NCI-H1694 treated with DMSO at 0.1 percent for 48 hours (cell line): ENCODE data around the gene INCA1.

ENCODE experiments used
- DNase-seq: peaks from one replicate; lab custom pipeline; 2025; lab: John Stamatoyannopoulos, UW

The INCA1 gene

DNA sequence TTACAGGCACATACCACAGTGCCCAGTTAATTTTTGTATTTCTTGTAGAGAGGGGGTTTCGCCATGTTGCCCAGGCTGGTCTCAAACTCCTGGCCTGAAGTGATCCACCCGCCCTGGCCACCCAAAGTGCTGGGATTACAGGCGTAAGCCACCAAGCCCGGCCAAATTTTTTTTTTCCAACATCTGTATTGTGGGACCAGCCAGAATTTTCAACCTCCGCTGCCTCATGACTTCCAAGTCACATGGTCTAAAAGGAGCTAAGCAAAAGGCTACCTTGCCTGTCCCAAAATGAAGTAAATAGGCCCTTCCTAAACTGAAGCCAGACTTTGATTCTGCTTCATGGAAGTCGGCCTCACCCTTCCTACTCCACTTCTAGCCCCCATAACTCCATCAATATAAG lies 25.5 kb downstream of the INCA1 start:
- no peak for DNase-seq

DNA sequence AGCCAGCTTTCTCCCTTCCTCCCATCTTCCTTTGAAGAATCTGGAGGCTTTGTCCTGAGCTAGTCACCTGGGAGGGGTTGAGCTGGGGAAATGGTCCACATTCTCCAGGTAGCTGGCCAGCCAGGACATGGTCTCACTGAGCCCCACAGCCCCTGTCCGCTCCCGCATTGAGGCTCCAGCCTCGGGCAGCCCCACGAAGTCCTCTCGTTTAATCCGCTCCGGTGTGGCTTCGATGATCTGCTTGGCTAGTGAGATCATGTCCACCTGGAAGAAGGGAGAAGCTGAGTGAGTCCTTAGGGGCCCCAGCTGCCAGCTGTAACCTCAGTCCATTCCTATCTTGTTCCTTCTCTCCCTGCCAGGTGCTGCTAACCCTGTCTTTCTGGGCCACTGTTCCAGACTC lies 27.0 kb downstream of the INCA1 start:
- no peak for DNase-seq

DNA sequence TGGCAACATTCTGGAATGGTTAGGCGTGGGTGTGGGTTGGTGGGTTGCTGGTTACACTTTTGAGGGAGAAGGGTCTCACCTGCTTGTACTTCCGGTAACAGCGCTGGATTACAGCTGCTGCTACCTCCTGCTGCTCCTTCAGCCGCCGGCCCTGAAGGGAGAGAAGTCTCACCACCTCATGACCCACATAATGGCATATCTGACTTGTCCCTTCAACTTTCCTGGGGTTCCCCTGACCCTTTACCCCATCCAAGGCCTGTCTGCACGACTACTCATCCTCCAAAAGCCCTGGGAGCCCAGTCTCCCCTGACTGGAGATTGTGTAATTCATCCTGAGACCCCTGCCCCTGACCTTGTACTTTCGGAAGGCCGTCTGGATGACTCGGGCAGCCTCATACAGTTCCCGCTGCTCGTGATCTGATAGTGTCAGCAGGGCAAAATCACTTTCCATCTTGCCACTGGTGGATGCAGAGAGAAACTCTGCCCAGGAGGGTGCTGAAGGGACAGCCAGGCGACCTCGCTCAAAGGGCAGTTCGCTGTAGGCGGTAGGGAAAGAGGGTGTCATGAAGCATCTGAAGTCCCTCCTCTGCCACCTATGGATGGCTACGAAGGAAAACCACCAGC lies 27.7 kb downstream of the INCA1 start:
- DNase-seq, result no peak

DNA sequence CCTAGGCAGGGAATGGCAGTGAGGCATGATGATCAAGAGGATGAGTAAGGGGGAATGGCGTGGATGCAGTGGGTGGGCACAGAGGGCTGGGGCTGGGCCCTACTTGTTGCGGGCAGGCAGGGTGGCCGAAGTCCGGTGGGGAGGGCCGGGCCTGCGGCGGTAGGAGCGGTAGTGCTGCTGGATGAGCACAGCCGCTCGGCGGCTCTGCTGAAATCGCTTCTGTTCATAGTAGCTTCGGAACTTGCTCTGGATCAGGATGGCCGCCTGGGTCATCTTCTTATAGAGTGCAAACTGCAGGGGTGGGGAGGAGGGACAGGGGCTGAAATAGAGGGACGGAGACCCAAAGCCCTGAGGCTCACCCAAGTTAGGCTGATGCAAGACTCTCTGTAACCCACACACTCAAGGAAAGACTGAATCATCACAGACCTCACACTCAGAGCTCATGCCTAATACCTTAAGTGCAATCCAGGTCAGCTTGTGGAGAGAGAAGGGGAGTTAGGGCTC lies 28.2 kb downstream of the INCA1 start:
- DNase-seq, result no peak

DNA sequence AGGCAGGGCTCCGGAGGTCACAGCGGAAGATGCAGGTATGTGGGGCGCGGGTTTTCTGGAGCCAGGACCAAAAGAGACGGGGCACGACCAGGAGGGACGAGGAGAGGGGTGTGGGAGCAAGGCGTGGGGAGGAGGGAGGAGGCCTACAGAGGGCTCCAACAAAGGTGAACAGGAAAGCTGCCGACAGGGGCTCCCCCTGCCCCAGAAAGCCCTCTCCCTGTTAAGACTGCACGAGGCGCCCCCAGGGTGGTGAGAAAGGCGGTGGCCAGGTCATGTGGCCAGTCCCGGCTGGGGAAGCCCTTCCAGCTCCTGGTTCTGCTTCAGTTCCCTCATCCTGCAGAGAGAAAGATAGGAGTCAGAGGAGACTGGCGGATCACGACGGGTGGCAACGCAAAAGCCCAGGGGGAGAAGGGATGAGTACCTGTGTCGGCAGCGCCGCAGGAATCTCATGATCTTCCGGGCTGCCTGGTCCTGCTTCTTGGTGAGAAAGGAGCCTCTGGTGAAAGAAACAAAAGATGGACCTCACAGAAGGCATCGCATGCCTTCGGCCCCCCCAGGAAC lies 28.8 kb downstream of the INCA1 start:
- DNase-seq, result no peak

DNA sequence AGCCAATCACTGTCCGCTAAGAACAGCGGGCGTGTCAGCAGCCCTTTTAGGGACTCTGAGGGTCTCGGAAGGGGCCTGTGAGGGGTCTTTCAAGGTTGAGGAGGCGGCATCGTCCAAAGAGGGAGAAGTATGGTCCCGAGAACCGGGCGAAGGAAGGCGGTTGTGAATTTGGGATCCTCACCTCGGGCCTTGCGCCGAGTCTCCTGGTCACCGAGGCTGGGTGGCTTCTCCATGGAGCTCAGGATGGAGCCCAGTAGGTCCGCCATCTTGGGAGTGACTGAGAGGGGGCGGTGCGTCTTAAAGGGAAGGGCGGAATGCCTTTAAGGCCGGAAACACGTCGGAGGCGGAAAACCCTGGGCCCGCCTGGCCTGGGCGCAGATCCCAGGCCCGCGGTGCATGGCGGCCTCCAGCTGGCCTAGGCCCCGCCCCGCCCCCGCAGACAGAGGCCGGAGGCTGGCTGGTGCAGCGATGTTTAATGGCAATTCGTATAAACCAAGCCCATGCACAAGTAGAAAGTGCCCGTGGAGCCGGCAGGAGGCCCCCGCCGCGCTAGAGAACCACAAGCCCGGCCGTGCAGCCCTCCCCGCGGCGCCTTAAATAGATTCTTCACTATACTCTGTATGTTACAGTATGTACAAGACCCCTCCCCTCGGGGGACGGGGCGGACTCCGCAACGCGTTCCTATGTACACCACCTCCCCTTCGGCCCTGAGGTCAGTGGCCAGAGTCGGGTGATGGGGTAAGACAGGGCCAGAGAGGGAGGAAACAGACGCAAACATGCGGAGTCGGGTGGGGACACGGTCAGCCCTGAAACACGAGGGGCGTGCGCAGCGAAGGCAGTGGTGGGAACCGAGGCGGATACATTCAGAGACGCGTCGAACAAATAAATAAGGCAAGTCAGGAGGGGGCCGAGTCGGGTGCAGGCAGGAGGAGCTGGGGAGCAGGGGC lies 29.5 kb downstream of the INCA1 start, which contains the start of gene SPAG7:
Gene SPAG7 (minus strand): TSS at position 279 of the 947 bp plus-strand sequence. CDS start 13 bp downstream, at position 266.
- DNase-seq, result peak; percentile 97

DNA sequence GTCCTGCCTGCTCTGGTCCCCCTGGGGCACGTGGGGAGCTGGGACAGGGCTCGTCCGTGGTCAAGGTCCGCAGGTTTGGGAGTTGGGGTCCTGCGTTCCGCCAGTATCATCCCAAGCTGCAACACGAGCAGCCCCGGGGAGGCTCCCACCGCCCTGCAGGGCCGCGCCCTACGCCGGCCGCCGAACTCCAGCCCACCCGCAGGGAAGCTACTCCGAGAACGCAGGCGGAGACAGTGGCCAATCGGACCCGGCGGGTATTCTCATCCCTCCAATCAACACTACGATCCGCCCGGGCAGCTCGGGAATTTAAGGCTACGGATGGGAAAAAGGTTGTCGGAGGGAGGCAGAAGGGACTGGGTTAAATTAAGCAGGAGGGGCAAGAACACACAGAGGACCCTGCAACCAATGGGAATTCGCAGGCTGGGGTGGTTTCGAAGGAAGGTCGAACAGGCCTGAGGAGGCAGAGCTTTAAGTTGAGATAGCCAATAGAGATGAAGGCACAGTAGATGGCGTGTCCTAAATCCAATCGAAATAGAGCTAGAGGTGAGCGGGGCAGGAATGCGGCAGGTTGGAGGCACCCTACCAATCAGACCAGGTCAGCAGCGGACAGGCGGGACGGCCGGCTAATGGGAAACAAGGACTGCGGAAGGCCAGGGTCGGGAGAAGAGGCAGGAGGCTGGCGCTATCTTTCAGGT lies 30.3 kb downstream of the INCA1 start:
- DNase-seq, result peak; percentile 99

DNA sequence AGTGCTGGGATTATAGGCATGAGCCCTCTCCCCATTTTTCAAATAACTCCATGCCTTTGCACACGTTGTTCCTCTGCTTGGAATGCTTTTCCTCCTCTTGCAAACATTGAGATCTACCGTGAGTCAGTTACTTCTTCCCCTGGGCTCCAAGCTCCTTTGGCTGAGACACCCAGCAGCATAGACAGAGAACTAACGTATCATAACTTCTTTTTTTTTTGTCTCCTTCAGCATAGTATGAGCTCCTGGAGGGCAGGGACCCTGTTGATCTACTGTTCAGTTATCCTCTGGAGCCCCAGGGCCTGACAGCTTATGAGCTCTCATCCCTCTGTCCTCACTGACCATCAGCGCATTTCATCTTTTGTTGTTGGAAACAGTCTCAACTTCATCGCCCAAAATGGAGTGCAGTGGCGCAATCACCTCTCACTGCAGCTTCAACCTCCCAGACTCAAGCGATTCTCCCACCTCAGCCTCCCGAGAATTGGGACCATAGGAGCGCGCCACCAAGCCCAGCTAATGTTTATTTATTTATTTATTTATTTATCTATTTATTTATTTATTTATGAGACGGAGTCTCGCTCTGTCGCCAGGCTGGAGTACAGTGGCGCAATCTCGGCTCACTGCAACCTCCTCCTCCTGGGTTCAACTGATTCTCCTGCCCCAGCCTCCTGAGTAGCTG lies 31.9 kb downstream of the INCA1 start:
- DNase-seq, result no peak

DNA sequence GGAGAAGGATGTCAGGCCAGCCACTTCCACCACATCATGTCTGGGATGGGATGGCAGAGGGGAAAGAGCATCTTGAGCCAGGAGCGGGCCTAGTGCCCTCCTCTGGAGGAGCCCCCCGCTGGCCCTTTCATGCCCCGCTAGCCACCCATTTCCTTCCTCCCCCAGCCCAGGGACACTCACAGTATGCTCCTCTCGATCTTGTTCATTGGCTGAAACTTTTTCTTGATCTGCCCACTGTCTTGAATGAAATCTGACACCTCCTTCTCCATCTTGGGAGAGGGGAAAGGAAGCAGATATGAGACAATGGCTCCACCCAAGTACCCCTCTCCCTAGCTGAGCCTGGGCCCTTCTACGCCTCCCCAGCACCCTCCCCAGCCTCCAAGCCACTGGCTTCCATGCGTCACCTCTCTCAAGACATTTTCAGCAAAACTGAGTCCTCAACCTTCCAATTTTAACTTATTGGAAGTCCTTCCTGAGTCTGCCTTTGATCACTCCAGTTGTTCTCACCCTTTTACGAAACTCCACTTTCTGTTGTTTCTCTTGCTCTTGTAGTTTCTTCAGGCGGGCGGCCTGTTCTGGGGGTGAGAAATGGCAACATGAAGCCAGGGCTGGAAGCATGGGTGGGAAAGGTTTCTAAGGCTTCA lies 36.9 kb downstream of the INCA1 start:
- DNase-seq, result no peak

DNA sequence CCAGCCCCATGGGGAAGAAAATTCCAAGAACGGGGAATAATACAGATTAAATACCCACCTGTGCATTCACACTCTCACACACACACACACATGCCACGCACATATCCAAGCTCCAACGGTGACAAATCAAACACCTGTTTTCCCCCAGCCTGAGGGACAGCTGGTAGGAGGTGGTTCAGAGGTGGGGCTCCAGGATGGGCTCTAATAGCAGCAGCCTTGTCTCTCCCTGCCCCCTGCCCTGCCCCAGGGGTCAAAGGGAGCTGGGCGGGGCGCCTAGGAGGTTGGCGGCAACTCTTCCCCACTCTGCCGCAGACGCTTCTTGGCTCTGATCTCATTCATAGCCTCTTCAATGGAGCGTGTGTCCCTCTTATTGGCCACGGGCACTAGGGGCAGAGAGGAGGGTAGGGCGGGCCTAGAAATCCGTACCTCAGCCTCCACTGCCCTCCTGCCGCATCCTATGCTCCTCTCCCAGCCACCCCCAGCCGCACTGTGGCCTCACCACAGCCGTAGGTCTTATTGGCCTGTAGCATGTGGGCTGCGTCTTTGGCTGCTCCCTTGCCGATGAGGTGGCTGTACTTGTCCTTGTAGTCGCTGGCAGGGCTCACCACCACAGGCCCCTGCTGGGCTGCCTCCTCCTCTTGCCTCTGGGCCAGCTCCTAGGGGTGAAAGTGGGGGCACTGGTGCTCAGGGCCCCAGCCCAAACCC lies 37.9 kb downstream of the INCA1 start:
- no peak for DNase-seq

DNA sequence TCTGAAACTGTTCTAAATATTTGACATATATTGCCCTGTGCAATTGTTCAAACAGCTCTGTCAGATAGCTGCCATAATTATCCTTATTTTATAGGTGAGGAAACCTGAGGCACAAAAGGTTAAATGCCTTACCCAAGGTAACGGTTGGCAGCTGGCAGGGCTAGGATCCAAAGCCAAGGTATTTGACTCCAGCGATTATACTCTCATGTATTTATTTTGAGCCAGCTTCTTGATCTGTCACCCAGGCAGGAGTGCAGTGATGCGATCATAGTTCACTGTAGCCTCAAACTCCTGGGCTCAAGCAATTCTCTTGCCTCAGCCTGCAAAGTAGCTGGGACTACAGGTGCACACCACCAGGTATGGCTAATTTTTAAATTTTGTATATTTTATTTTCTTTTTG lies 39.2 kb downstream of the INCA1 start:
- no peak for DNase-seq

DNA sequence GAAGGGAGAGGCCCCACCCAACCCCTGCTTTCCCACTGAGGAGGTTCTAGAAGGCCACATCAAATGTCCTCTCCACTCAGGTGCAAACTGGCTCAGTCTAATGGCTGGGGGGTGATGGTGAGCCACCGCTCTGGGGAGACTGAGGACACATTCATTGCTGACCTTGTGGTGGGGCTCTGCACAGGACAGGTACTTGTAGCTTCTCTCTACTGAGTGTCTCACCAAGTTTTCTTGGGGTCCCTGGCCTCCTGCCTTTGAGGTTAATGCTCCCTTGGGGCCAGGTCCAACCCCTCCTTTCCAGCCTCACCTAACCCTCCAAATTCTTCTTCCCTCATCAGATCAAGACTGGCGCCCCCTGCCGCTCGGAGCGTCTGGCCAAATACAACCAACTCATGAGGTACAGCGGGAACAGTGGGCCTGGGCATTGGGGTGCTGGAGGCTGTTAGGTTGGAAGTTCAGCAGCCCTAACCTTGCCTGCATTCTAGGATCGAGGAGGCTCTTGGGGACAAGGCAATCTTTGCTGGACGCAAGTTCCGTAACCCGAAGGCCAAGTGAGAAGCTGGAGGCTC lies 40.7 kb downstream of the INCA1 start:
- DNase-seq, result no peak

DNA sequence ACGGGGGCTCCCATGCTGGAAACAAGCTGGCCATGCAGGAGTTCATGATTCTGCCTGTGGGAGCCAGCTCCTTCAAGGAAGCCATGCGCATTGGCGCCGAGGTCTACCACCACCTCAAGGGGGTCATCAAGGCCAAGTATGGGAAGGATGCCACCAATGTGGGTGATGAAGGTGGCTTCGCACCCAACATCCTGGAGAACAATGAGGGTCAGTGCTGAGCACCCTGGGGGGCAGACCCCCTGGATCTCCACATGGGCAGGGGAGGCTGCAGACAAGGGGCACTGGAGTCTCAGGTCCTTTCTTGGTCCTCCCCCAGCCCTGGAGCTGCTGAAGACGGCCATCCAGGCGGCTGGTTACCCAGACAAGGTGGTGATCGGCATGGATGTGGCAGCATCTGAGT lies 42.2 kb downstream of the INCA1 start:
- no peak for DNase-seq

DNA sequence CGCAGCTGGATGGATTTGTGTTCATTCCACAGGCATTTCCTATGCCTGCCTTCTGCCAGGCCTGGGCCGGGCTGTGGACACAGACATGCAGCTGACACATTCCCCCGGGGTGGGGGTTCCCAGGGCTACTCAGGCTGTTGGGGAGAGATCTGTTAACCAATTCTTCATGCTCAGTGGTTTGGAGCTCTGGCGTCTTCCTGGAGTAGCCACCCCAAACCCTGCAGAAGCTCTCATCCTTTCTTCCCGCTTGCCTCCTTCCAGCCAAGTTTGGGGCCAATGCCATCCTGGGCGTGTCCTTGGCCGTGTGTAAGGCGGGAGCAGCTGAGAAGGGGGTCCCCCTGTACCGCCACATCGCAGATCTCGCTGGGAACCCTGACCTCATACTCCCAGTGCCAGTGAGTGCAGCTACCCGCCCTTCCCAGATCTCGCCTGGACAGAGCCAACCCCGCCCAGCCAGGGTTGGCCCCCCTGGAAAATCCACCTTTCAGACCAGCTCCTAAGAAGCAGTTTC lies 43.8 kb downstream of the INCA1 start:
- no peak for DNase-seq

DNA sequence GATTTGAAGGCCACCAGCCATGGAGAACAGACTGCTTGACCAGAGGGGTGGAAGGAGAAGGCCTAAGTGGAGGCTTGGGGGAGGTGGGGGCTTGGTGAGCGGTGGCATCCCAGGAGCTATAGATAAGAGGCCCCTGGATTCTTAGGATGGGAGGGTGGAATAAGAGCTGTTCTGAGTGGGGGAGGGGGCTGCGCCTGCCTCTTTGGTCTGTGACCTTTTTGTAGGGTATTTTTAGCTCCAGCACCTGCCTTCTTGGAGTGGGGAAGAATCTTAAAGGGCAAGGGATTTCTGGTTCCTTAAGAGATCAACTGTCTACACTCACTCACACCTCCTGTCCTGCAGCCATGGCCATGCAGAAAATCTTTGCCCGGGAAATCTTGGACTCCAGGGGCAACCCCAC lies 45.8 kb downstream of the INCA1 start:
- DNase-seq, result no peak

DNA sequence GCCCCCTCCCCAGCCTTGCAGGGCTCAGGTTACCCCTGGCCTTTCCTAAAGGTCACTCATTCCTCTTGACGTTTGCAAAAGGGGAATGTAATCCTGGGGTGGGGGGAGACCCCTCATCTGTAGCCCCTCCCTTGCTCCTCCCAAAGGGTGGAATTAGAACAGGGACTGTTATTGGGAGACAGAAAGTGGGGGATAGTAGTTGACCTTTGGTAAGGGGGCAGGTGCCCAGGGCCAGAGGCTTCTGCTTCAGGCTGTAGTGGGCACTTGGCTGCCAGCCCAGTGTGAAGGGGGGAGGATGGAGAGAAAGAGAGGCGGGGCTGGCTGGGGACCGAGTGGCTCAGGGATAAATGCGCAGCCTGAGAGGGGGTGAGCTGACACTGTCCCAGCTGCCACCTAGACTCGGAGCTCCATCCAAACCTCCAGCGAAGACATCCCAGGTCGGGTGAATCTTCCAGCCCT lies 46.5 kb downstream of the INCA1 start, which contains the start of gene ENO3:
Gene ENO3 (plus strand): TSS at position 374 of the 459 bp plus-strand sequence. CDS start 711 bp downstream, outside the sequence.
- DNase-seq, result peak; percentile 33

DNA sequence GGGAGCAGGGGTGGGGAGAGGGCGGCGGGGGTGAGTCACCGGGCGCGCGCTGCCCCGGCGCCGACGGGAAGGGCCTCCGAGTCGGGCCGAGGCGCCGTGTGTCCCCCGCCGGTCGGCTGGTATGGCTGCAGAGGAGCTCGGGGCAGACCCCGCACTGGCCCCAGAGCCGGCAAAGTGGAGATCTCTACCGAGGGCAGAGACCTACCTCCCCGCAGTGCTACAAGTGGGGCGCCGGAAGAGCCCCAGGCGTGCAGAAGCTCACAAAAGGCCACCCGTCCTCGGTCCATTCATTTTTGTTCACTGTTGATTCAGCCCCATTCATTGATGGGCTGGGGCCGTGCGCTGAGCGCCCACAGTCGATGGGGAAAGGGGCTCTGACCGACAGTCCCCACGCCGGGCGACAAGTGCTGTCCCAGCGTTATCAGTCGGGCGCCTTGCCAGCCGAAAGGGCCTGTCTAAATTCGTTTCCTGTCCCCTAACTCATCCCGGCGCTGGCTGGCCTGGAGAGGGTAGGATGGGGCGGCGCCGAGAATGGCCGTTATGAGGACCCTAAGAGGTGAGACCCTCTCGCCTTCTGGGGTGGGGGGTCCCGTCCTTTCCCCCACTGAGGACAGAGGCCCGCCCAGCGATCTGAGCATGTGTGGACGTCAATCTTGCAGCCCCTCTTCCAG lies 47.1 kb downstream of the INCA1 start:
- DNase-seq, result no peak

DNA sequence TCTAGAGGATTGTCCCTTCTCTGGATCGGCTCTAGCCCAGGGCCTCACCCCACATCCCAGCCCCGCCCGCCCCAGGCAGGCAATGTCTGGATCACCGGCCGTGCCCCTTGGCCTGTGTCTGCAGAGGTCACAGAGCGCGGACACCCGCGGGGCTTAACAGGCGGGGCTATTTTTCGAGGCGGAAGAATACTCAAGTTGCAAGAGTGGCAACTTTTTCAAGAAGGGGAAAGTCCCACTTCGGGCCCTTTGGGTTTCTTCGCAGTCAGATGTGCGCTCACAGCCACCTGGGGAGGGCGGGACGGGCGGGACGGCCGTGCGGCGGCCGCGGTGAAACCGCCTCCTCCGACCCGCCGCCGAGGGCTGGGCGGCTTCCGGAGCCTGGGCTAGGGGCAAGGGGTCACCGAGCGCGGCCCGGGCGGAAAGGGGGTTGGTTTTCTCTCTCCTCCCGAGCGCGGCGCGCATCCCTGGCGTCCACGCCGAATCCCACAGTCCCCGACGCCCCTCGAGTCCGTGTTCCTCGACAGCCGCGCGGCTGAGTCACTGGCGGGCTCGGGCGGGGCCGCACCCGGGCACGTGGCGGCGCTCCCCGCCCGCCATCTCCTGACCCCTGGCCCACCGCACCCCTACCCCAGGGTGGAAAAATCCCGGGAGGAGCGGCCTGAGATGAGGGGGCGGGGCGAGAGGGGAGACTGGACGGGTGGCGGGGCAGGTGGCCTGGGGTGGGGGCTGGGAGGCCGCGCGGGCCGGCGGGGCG lies 47.8 kb downstream of the INCA1 start:
- DNase-seq, result peak; percentile 43
